A549 treated with ZK216348 at 1 μM for 4 hours (cell line): ENCODE measurements around the gene CLCN2. TPM values are rescaled to one million over a fixed set of nuclear protein-coding genes. Genes with fewer than 3 reads are reported as not detected.

Experiments used
- total RNA-seq: library from RNA; stranded (reverse); fragments of 200-300 nt; extraction: Qiagen RNA extraction; gene quantifications from 5 replicates; pipeline ENCODE4 v1.2.3, GENCODE V29; 2022; ENCODE audit warnings: low read depth

The CLCN2 gene
- 4.0 to 6.1 TPM (median 5.5 TPM) in 5 replicates for total RNA-seq

GRCh38 chr3:184361532-184361931 is at the start of gene CLCN2, which contains the start of gene POLR2H:
CLCN2 (minus strand) TSS chr3:184361605; CDS start chr3:184361479, 126 bp downstream.
POLR2H (plus strand) TSS chr3:184361710; CDS start chr3:184363493, 1,783 bp downstream.

GRCh38 chr3:184379358-184380184 is 18.2 kb upstream of the CLCN2 start, which contains the start of gene CHRD:
CHRD (plus strand) TSS chr3:184380054; CDS start chr3:184380319, 265 bp downstream.

GRCh38 chr3:184377882-184378445 is 16.6 kb upstream of the CLCN2 start, which contains the start of gene THPO:
THPO (minus strand) TSS chr3:184378207; CDS start chr3:184376259, 1,948 bp downstream.

GRCh38 chr3:184337399-184337714 is 24.0 kb downstream of the CLCN2 start, which contains the start of gene FAM131A:
FAM131A (plus strand) TSS chr3:184337600; CDS start chr3:184337631, 31 bp downstream.

DNA sequence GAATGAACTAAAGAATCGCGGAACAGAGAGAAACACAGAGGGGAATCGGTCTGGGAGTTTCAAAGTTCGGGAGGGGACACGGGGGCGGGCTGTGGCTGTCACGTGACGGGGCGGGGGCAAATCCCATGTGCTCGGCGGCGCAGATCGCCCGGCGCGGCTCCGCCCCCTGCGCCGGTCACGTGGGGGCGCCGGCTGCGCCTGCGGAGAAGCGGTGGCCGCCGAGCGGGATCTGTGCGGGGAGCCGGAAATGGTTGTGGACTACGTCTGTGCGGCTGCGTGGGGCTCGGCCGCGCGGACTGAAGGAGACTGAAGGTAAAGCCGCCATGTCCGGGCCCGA is 47.1 kb downstream of the CLCN2 start, which contains the start of gene EIF4G1:
EIF4G1 (plus strand) TSS at position 244 of the 337 bp plus-strand sequence. CDS start 1,191 bp downstream, outside the sequence.

GRCh38 chr3:184298759-184299487 is 62.5 kb downstream of the CLCN2 start, which contains the start of gene PSMD2:
PSMD2 (plus strand) TSS chr3:184299241; CDS start chr3:184299267, 26 bp downstream.

Other genes starting within 250 kb of the CLCN2 start
- gene EIF2B5, start 226.2 kb downstream of the CLCN2 start, total RNA-seq = 25.0 to 31.5 TPM (median 29.3 TPM) in 5 replicates
- 14.9 to 30.4 TPM (median 26.5 TPM) in 5 replicates for gene DVL3, start 206.2 kb downstream of the CLCN2 start, total RNA-seq
- gene AP2M1, start 186.8 kb downstream of the CLCN2 start, total RNA-seq = 286 to 326 TPM (median 314 TPM) in 5 replicates
- gene ABCF3, start 175.4 kb downstream of the CLCN2 start, total RNA-seq = 25.4 to 36.5 TPM (median 34.8 TPM) in 5 replicates
- 0.29 to 0.46 TPM (median 0.38 TPM) in 5 replicates for gene VWA5B2, start 132.0 kb downstream of the CLCN2 start, total RNA-seq
- 48.9 to 83.2 TPM (median 72.9 TPM) in 5 replicates for gene ALG3, start 112.6 kb downstream of the CLCN2 start, total RNA-seq
- 8.0 to 13.2 TPM (median 11.0 TPM) in 5 replicates for gene EEF1AKMT4, start 111.9 kb downstream of the CLCN2 start, total RNA-seq
- gene CAMK2N2, start 100.1 kb downstream of the CLCN2 start, total RNA-seq = 0.60 to 2.0 TPM (median 1.3 TPM) in 5 replicates
- gene ECE2, start 85.6 kb downstream of the CLCN2 start, total RNA-seq = not detected in 5 replicates
- gene PSMD2, start 62.4 kb downstream of the CLCN2 start, total RNA-seq = 294 to 424 TPM (median 309 TPM) in 5 replicates
- 221 to 295 TPM (median 267 TPM) in 5 replicates for gene EIF4G1, start 47.0 kb downstream of the CLCN2 start, total RNA-seq
- gene FAM131A, start 24.0 kb downstream of the CLCN2 start, total RNA-seq = 6.8 to 11.7 TPM (median 9.9 TPM) in 5 replicates
- 69.5 to 82.7 TPM (median 77.4 TPM) in 5 replicates for gene POLR2H, start 105 bp upstream of the CLCN2 start, total RNA-seq
- not detected in 5 replicates for gene THPO, start 16.6 kb upstream of the CLCN2 start, total RNA-seq
- 0.07 to 0.42 TPM (median 0.15 TPM) in 5 replicates for gene CHRD, start 18.4 kb upstream of the CLCN2 start, total RNA-seq
- 0.23 to 0.70 TPM (median 0.27 TPM) in 5 replicates for gene EPHB3, start 200.2 kb upstream of the CLCN2 start, total RNA-seq